K562 (cell line): ENCODE data around the gene NPAS3. TPM values are rescaled to one million over a fixed set of nuclear protein-coding genes. Genes with fewer than 3 reads are reported as not detected.

Source experiments
- ATAC-seq: fragments of 200-7000 bp; cut with Tn5 transposase; 3 replicates; pipeline ENCODE4 v1.9.1; 2020; ENCODE audit warnings: moderate library complexity
- BruUV-seq: library from RNA; stranded (reverse); fragments of 400-500 nt; replicated peaks from 2 replicates; lab custom pipeline; 2021; lab: Mats Ljungman, UMichigan
- CTCF ChIA-PET: fragments of 300-600 bp; formaldehyde crosslinking; extraction: SDS; loops from one replicate; lab custom pipeline; 2021; ENCODE audit warnings: low intra/inter-chr PET ratio; lab: Yijun Ruan, JAX
- POLR2A ChIA-PET: fragments of 300-600, 350-650 bp; sonication (Branson Sonifier 250); formaldehyde crosslinking; extraction: SDS; loops from one replicate; lab custom pipeline; 2021; ENCODE audit warnings: antibody characterized with exemption, inconsistent platforms; lab: Yijun Ruan, JAX
- DNase-seq, 4 experiments: peaks; one replicate each; pipeline versions ENCODE4 v3.0.0 to v3.0.0-alpha.2; 2011 to 2018; ENCODE audit warnings: low spot score in 3 of 4, mixed read lengths in 3 of 4; ENCODE audit errors: extremely low read depth in 1 of 4
- FAIRE-seq: peaks from 2 replicates; lab custom pipeline; 2011; peaks lifted over from hg19 to GRCh38; lab: Jason Lieb, UNC
- H2AFZ ChIP-seq: 2 replicates; pipeline ENCODE4 v1.6.0; 2011; ENCODE audit warnings: low read depth, low read length, control low read depth, inconsistent platforms
- H3K27ac ChIP-seq: fragments of 200-600 bp; 3 replicates; pipeline ENCODE4 v1.8.0; 2011; ENCODE audit warnings: low read depth, mild to moderate bottlenecking, control low read depth, inconsistent platforms, low read length, moderate library complexity, mixed read lengths; ENCODE audit errors: extremely low read depth
- H3K27me3 ChIP-seq, 2 experiments: fragments of 300-600 bp in 1 of 2; 2 replicates in 1 of 2; 3 replicates in 1 of 2; pipeline versions ENCODE4 v1.6.0 to v1.8.0; 2011; ENCODE audit warnings: inconsistent platforms in 2 of 2, low read length in 2 of 2, mild to moderate bottlenecking in 1 of 2, mixed read lengths in 1 of 2, moderate library complexity in 1 of 2; ENCODE audit not compliant: control insufficient read depth in 2 of 2, insufficient read depth in 2 of 2
- H3K36me3 ChIP-seq: fragments of 300-600 bp; 3 replicates; pipeline ENCODE4 v1.8.0; 2011; ENCODE audit warnings: mild to moderate bottlenecking, low read length, inconsistent platforms; ENCODE audit not compliant: control insufficient read depth, insufficient read depth
- H3K4me1 ChIP-seq, 2 experiments: fragments of 200-600 bp in 1 of 2; replicated peaks in 1 of 2; 2 replicates in 1 of 2; 3 replicates in 1 of 2; pipeline versions ENCODE4 v1.5.1 to v1.8.0; 2011; ENCODE audit warnings: inconsistent platforms in 2 of 2, low read length in 2 of 2, mild to moderate bottlenecking in 1 of 2, mixed read lengths in 1 of 2, moderate library complexity in 1 of 2; ENCODE audit not compliant: control insufficient read depth in 2 of 2, insufficient read depth in 2 of 2
- H3K4me2 ChIP-seq: 2 replicates; pipeline ENCODE4 v1.6.1; 2011; ENCODE audit warnings: low read length, control low read depth, inconsistent platforms, mixed read lengths; ENCODE audit not compliant: insufficient read depth
- H3K4me3 ChIP-seq: fragments of 200-600 bp; sonication (generic), shearing (Covaris generic); 2 replicates; pipeline ENCODE4 v1.5.1; 2016; ENCODE audit warnings: control low read depth, inconsistent platforms
- H3K79me2 ChIP-seq: fragments of 200-600 bp; 3 replicates; pipeline ENCODE4 v1.8.0; 2011; ENCODE audit warnings: low read length, inconsistent platforms; ENCODE audit not compliant: control insufficient read depth, insufficient read depth
- H3K9ac ChIP-seq, 2 experiments: 2 replicates each; pipeline versions ENCODE4 v1.6.0 to v1.6.1; 2011; ENCODE audit warnings: low read depth in 2 of 2, low read length in 2 of 2, control low read depth in 1 of 2, inconsistent platforms in 1 of 2, mild to moderate bottlenecking in 1 of 2, mixed read lengths in 1 of 2; ENCODE audit not compliant: insufficient read depth in 1 of 2
- H3K9me1 ChIP-seq: one replicate; pipeline ENCODE4 v1.6.0; 2011; ENCODE audit warnings: inconsistent platforms, mild to moderate bottlenecking, low read length, moderate library complexity; ENCODE audit not compliant: control insufficient read depth, insufficient read depth
- H3K9me3 ChIP-seq: replicated peaks from 2 replicates; pipeline ENCODE4 v1.5.1; 2011; ENCODE audit warnings: low read depth, low read length, inconsistent platforms; ENCODE audit not compliant: control insufficient read depth, insufficient read depth
- H4K20me1 ChIP-seq: replicated peaks from 2 replicates; pipeline ENCODE4 v1.6.1; 2011; ENCODE audit warnings: low read length, inconsistent platforms, mixed read lengths; ENCODE audit not compliant: control insufficient read depth, insufficient read depth
- DDX20 ChIP-seq: fragments of 450-650 bp; IDR thresholded peaks from 2 replicates; pipeline ENCODE4 v1.6.1; 2016; ENCODE audit warnings: missing genetic modification characterization, low read depth, mild to moderate bottlenecking, missing compliant biosample characterization, moderate library complexity
- ERF ChIP-seq: fragments of 450-650 bp; formaldehyde crosslinking; IDR thresholded peaks from 2 replicates; pipeline ENCODE4 v1.4.0; 2020; ENCODE audit warnings: mild to moderate bottlenecking, mixed read lengths
- NRF1 ChIP-seq, 2 experiments: fragments of 450-650 bp; IDR thresholded peaks in 1 of 2; conservative IDR thresholded peaks in 1 of 2; 2 replicates each; pipeline ENCODE4 v1.6.1; 2014; ENCODE audit warnings: mild to moderate bottlenecking in 2 of 2
- PTBP1 ChIP-seq: fragments of 200-400 bp; formaldehyde crosslinking; IDR thresholded peaks from 2 replicates; pipeline ENCODE4 v1.6.1; 2017; ENCODE audit warnings: low read depth, low read length
- ZFP1 ChIP-seq: fragments of 450-650 bp; formaldehyde crosslinking; IDR thresholded peaks from 2 replicates; pipeline ENCODE4 v1.4.0; 2020; ENCODE audit warnings: mild to moderate bottlenecking, mixed read lengths
- WGBS: fragments of 100-300 bp; shearing (Covaris generic); methylation state at CpG from one replicate; pipeline ENCODE4 v1.1.6; 2016; ENCODE audit warnings: low coverage, mixed read lengths; ENCODE audit not compliant: insufficient coverage; ENCODE audit errors: missing lambda C conversion rate; 5-methylcytosine and 5-hydroxymethylcytosine counted together
- in situ Hi-C: fragments of 300-500 bp; cut with MboI; formaldehyde crosslinking; loops from 4 replicates; pipeline ENCODE4 v1.15.0; 2018; ENCODE audit warnings: inconsistent platforms, mixed read lengths
- intact Hi-C: fragments of 100-400 bp; cut with micrococcal nuclease; formaldehyde crosslinking; loops from 2 replicates; pipeline ENCODE4 v1.14.2; 2022
- polyA plus RNA-seq, 8 experiments: library from polyadenylated mRNA; depleted of rRNA in 4 of 8; stranded (reverse) in 5 of 8; unstranded in 3 of 8; fragments of >200 nt; fragmentation: Nextera tagmentation in 2 of 8; fragmentation: Illumina TruSeq in 1 of 8; extraction: Ambion mirVana in 2 of 8; extraction: Trizol in 1 of 8; gene quantifications; 2 replicates each; pipeline versions ENCODE4 v1.2.1 to v1.2.3, GENCODE V29; 2011 to 2014; ENCODE audit warnings: inconsistent platforms in 1 of 8, missing spikeins in 1 of 8
- total RNA-seq, 7 experiments: library from RNA; depleted of rRNA in 6 of 7; stranded (reverse); fragments of >200 nt in 6 of 7; fragmentation: Illumina TruSeq in 2 of 7; extraction: Trizol in 2 of 7; gene quantifications; 2 replicates each; pipeline versions ENCODE4 v1.2.1 to v1.2.3, GENCODE V29; 2011 to 2021; ENCODE audit warnings: low replicate concordance in 1 of 7
- TF ChIP-seq, protein P1 (sequence below): fragments of 450-650 bp; formaldehyde crosslinking; IDR thresholded peaks from 2 replicates; pipeline ENCODE4 v1.4.0; 2022; ENCODE audit warnings: missing genetic modification characterization
- TF ChIP-seq, protein P2 (sequence below): fragments of 250-450 bp; sonication (Bioruptor Pico); IDR thresholded peaks from 2 replicates; pipeline ENCODE4 v1.5.0; 2021; ENCODE audit warnings: mild to moderate bottlenecking, moderate library complexity
- TF ChIP-seq, protein P3 (sequence below), 2 experiments: fragments of 450-650 bp; conservative IDR thresholded peaks; 2 replicates each; pipeline ENCODE4 v1.6.1; 2017; ENCODE audit warnings: mild to moderate bottlenecking in 2 of 2, moderate library complexity in 2 of 2
- TF ChIP-seq, protein P4 (sequence below): sonication (generic); formaldehyde crosslinking; IDR thresholded peaks from 2 replicates; pipeline ENCODE4 v1.9.0; 2022; ENCODE audit warnings: mild to moderate bottlenecking, missing genetic modification reagents

NPAS3 gene
- total and polyA plus RNA-seq, 9 of the 15 experiments (the other 6 are each of a cell fraction or from before 2014, with no cell fraction given) = 0.04 TPM; not detected in 8

DNA sequence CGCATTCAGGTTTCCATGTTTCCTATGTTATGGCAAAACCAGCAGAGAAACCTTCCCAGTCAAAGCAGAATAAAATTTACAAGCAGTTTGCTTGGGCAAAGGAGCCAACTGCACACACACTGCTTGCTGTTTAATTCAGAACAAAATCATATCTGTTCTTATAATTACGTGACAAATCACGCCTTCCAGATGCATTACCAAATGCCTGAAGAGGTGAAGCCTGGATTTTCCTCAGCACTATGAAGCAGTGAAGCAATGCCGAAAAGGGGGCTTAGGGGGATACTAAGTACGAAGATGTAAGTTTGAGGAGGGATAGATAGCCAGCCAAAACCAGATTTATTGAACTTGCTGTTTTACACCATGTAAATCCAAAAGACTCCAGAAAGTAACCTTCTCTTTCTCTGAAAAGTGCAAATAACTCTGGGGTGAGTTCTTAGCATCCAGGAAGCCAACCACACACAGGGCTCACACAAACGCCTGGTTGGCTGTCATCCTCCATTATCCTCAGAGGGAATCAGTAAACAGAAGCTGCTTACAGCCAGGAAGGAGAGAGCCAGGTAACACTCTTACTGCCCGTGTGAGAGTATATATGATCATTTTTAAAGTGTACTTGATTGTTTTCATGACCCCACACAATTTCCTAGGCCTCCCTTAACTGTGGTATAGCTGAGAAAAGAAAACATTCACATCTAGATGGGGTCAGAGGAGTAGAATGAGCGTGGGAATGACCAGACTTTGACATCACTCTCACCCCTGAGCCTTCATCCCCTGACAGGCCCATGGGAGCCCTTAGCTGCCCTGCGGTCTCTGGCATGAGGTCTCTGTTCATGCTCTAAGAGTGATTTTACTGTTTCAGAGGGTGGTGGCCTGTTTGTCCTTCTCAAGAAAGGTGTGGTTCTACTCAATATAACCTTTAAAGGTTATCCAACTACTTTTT lies 569.7 kb downstream of the NPAS3 start:
- CTCF ChIA-PET = no interaction called here
- DNase-seq (no peak), FAIRE-seq (no peak), ATAC-seq (no peak)
- 28% methylated on average over 9 of the region's 9 CpGs for WGBS
- Histone ChIP-seq H3K27me3 (no peaks in the 10 kb centered on the region; a peak in 1 of 5 replicates), H3K4me1 (no peaks in the 10 kb centered on the region), H3K4me3 (no peak overlapping the region), H3K9ac (no peak overlapping the region), H3K9me3 (no peaks in the 10 kb centered on the region), H2AFZ (no peak overlapping the region), H3K9me1 (no peaks in the 10 kb centered on the region), H3K36me3 (no peaks in the 10 kb centered on the region), H3K79me2 (no peaks in the 10 kb centered on the region), H3K4me2 (no peak overlapping the region), H3K27ac (no peak overlapping the region), H4K20me1 (no peaks in the 10 kb centered on the region)
- no TSS peak for BruUV-seq
- TF ChIP-seq, protein P1, sequence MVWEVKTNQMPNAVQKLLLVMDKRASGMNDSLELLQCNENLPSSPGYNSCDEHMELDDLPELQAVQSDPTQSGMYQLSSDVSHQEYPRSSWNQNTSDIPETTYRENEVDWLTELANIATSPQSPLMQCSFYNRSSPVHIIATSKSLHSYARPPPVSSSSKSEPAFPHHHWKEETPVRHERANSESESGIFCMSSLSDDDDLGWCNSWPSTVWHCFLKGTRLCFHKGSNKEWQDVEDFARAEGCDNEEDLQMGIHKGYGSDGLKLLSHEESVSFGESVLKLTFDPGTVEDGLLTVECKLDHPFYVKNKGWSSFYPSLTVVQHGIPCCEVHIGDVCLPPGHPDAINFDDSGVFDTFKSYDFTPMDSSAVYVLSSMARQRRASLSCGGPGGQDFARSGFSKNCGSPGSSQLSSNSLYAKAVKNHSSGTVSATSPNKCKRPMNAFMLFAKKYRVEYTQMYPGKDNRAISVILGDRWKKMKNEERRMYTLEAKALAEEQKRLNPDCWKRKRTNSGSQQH (CRISPR knock-in tag) = no peak
- TF ChIP-seq ERF (CRISPR knock-in tag) (no peak), PTBP1 (no peak), NRF1 (conservative IDR thresholded peaks at IDR 0.05 in 1 of 2, IDR thresholded peaks at IDR 0.05 in 1 of 2) (no peak), DDX20 (no peak), ZFP1 (CRISPR knock-in tag) (no peak)
- TF ChIP-seq, protein P2, sequence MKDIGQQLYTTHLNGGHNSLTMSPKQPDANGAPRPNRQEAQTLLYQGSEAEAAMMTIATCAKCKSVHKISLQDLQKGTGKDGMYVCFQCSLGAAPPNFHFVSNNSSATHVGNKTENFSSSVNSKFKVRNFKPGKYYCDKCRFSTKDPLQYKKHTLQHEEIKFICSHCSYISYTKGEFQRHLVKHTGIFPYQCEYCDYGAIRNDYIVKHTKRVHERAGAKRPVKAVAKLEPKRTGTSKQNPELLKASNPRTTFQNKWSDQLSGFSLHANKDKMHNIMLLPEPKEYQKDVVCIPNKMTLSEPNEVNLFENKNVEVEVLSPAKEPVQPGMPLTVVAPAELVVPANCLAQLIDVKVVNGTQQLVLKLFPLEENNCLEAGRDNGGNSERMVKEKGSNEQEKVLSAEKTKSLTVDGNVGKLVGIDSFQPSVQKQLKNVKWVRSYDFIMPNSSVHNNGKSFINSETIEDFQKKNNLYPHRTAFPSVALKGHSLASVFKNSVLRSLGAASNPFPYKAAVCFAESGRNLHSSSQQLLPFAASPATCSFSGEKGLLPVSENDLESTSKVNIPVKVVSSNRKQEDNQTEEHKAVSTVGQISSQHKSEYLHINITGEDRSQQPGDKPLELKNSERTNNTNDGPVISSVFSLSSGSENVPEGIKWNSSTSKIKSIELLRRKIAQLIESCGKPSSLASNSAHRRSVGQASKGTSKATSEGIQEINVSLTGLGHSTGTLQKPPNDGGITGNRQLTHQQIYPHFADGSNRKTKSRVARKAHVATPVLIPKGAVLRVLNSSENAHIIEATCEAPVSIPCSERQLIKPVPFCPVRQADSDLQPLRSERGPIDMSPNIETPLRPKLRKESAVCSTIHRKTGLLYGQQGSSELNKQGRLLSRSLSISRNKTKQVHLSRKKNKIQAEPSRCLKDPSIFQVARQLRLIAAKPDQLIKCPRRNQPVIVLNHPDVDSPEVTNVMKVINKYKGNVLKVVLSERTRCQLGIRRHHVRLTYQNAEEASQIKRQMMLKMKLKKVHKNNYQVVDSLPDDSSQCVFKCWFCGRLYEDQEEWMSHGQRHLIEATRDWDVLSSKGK (CRISPR knock-in tag) = no peak
- TF ChIP-seq, protein P3, sequence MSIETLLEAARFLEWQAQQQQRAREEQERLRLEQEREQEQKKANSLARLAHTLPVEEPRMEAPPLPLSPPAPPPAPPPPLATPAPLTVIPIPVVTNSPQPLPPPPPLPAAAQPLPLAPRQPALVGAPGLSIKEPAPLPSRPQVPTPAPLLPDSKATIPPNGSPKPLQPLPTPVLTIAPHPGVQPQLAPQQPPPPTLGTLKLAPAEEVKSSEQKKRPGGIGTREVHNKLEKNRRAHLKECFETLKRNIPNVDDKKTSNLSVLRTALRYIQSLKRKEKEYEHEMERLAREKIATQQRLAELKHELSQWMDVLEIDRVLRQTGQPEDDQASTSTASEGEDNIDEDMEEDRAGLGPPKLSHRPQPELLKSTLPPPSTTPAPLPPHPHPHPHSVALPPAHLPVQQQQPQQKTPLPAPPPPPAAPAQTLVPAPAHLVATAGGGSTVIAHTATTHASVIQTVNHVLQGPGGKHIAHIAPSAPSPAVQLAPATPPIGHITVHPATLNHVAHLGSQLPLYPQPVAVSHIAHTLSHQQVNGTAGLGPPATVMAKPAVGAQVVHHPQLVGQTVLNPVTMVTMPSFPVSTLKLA (conservative IDR thresholded peaks at IDR 0.05) = no peak
- TF ChIP-seq, protein P4, sequence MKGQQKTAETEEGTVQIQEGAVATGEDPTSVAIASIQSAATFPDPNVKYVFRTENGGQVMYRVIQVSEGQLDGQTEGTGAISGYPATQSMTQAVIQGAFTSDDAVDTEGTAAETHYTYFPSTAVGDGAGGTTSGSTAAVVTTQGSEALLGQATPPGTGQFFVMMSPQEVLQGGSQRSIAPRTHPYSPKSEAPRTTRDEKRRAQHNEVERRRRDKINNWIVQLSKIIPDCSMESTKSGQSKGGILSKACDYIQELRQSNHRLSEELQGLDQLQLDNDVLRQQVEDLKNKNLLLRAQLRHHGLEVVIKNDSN (CRISPR knock-in tag) = no peak
- intact Hi-C loops (no loop called here), in situ Hi-C loops (no loop called here)
- POLR2A ChIA-PET = interaction anchor here (1.9 kb wide), 1 partner anchor 12 kb away, joined by 4 read pairs; no protein-coding TSS in a partner anchor
